IPS DF 6.9 (cell line): ENCODE results near the gene PLEKHG2.

Source experiments
- DNase-seq: peaks from one replicate; pipeline ENCODE4 v3.0.0-alpha.2; 2013; ENCODE audit warnings: low read depth, low spot score
- H3K27ac ChIP-seq: one replicate; pipeline ENCODE4 v1.5.1; 2013; ENCODE audit warnings: low read length, control low read depth
- H3K27me3 ChIP-seq: 2 replicates; pipeline ENCODE4 v1.6.1; 2013; ENCODE audit warnings: mild to moderate bottlenecking, low read length; ENCODE audit not compliant: control insufficient read depth, insufficient read depth
- H3K36me3 ChIP-seq: 2 replicates; pipeline ENCODE4 v1.6.1; 2013; ENCODE audit warnings: low read length; ENCODE audit not compliant: control insufficient read depth, insufficient read depth
- H3K4me1 ChIP-seq: 2 replicates; pipeline ENCODE4 v1.6.1; 2013; ENCODE audit warnings: low read length; ENCODE audit not compliant: control insufficient read depth, insufficient read depth
- H3K4me3 ChIP-seq: 2 replicates; pipeline ENCODE4 v1.5.1; 2013; ENCODE audit warnings: mild to moderate bottlenecking, low read length
- H3K9me3 ChIP-seq: 2 replicates; pipeline ENCODE4 v1.6.1; 2013; ENCODE audit warnings: low read length, inconsistent platforms; ENCODE audit not compliant: control insufficient read depth, insufficient read depth
- WGBS: extraction: QIAGEN DNeasy Blood & Tissue Kit; methylation state at CpG from one replicate; pipeline ENCODE4 v1.1.7; 2013; ENCODE audit warnings: mixed read lengths, missing lambda C conversion rate; ENCODE audit not compliant: insufficient read length, insufficient coverage; 5-methylcytosine and 5-hydroxymethylcytosine counted together

The PLEKHG2 gene

DNA sequence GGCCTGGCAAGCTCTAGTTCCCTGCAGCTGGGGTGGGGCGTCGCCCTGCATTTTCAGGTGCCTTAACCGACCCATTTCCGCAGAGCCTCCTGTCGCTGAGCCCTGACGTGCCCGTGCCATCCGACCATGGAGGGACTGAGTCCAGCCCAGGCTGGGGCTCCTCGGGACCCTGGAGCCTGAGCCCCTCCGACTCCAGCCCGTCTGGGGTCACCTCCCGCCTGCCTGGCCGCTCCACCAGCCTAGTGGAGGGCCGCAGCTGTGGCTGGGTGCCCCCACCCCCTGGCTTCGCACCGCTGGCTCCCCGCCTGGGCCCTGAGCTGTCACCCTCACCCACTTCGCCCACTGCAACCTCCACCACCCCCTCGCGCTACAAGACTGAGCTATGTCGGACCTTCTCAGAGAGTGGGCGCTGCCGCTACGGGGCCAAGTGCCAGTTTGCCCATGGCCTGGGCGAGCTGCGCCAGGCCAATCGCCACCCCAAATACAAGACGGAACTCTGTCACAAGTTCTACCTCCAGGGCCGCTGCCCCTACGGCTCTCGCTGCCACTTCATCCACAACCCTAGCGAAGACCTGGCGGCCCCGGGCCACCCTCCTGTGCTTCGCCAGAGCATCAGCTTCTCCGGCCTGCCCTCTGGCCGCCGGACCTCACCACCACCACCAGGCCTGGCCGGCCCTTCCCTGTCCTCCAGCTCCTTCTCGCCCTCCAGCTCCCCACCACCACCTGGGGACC is 4.6 kb upstream of the PLEKHG2 start:
- Histone ChIP-seq H3K9me3 (no peaks in the 10 kb centered on the region), H3K36me3 (no peaks in the 10 kb centered on the region), H3K4me3 (peak overlapping the region; percentile 56; the same call in 1 of the 2 replicates), H3K4me1 (peaks cover 13% of the 10 kb centered on the region), H3K27me3 (no peaks in the 10 kb centered on the region), H3K27ac (no peak overlapping the region)
- DNase-seq: no peak
- WGBS: no CpG with 5 or more reads among the region's 40 CpGs

DNA sequence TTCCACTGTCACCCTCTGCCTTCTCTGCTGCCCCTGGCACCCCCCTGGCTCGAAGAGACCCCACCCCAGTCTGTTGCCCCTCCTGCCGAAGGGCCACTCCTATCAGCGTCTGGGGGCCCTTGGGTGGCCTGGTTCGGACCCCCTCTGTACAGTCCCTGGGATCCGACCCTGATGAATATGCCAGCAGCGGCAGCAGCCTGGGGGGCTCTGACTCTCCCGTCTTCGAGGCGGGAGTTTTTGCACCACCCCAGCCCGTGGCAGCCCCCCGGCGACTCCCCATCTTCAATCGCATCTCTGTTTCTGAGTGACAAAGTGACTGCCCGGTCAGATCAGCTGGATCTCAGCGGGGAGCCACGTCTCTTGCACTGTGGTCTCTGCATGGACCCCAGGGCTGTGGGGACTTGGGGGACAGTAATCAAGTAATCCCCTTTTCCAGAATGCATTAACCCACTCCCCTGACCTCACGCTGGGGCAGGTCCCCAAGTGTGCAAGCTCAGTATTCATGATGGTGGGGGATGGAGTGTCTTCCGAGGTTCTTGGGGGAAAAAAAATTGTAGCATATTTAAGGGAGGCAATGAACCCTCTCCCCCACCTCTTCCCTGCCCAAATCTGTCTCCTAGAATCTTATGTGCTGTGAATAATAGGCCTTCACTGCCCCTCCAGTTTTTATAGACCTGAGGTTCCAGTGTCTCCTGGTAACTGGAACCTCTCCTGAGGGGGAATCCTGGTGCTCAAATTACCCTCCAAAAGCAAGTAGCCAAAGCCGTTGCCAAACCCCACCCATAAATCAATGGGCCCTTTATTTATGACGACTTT is 3.9 kb upstream of the PLEKHG2 start:
- no peaks in the 10 kb centered on the region for H3K9me3 ChIP-seq
- H3K4me3 ChIP-seq: no peak overlapping the region
- H3K27me3 ChIP-seq: no peaks in the 10 kb centered on the region
- no peak for DNase-seq
- no CpG with 5 or more reads among the region's 20 CpGs for WGBS
- H3K36me3 ChIP-seq: no peaks in the 10 kb centered on the region
- peaks cover 13% of the 10 kb centered on the region for H3K4me1 ChIP-seq
- H3K27ac ChIP-seq: no peak overlapping the region

DNA sequence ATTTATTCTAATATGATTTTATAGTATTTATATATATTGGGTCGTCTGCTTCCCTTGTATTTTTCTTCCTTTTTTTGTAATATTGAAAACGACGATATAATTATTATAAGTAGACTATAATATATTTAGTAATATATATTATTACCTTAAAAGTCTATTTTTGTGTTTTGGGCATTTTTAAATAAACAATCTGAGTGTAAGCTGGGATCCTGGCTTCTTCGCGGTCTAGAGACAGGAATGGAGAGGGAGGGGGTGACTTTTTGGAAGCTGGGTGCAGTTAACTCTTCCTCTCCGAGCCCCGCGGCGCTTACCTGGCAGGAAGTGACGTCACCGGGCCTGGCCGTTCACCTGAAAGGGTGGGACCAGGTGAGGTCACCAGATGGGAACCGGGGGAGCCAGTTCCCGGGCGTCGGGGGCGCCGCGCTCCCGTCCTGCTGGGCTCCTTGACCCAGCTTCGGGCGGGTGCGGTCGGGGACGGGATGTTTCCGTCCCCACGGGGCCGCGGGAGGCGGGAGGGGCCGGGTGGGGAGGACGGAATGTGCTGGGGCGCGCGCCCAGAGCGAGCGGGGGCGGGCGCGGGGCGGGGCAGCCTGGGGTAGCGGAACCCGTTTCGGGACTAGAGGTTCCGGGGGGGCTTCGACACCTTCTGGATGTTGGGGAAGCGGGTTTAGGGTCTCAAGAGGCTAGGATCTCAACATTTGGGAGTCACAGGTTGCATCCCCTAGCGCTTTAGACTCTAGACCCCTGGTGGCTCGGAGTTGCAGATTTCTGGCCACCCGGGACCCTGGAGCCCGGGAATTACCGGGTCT is 3.1 kb upstream of the PLEKHG2 start:
- Histone ChIP-seq H3K9me3 (no peaks in the 10 kb centered on the region), H3K4me3 (peak overlapping the region; percentile 62), H3K27me3 (no peaks in the 10 kb centered on the region), H3K4me1 (peaks cover 16% of the 10 kb centered on the region), H3K36me3 (no peaks in the 10 kb centered on the region), H3K27ac (no peak overlapping the region)
- no CpG with 5 or more reads among the region's 52 CpGs for WGBS
- no peak for DNase-seq

DNA sequence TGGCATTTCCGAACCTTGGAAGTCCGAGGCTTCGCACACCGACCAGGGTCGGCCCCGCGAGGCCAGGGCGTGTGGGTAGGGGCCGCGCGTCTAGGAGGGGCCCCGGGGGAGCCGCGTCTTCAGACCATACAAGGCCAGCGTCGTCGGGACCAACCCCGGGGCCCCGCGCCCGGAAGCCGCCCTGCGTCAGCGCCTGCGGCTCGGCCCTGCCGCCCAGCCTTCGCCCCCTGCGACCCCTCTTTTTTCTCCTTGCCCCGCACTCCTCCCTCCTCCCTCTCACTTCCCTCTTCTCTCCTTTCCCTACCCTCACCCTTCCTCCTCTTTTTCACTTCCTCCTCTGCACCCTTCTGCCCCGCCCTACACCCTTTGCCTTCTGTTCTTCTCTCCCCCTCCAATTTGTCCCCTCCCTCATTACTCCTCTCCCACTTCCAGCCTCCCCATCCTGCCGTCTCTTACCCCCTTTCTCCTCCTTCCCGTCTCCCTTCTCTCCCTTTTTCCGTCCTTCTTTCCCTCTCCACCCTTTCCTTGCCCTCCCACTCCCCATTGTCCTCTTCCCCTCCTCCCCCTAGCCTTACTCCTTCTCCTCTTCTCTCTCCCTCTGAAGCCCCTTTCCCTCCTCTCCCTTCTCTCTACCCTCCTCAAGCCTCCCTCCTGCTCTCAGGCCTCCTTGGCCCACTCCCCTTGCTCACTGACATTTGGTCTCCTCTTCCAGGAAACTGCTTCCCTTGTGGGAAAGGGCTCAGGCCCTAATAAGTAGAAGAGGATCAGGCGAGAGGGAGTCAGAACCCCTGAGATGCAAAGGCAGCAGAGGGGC is 2.2 kb upstream of the PLEKHG2 start:
- H3K27me3 ChIP-seq: no peaks in the 10 kb centered on the region
- H3K9me3 ChIP-seq: no peaks in the 10 kb centered on the region
- peak overlapping the region; percentile 62 for H3K4me3 ChIP-seq
- H3K36me3 ChIP-seq: no peaks in the 10 kb centered on the region
- no peak for DNase-seq
- no peak overlapping the region for H3K27ac ChIP-seq
- H3K4me1 ChIP-seq: peaks cover 16% of the 10 kb centered on the region
- 100% methylated on average over 1 of the region's 35 CpGs for WGBS

DNA sequence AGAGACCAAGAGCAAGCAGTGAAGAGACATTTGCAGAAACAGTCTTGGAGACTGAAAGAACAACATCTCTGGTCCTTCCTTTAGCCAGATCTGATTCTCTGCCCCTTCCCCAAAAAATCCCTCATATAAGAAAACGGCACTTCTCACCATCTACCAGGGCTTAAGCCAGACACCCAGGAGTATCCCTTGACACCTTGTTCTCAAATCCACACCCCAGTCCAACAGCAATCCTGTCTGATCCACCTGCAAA is 1.7 kb upstream of the PLEKHG2 start:
- Histone ChIP-seq H3K4me3 (no peak overlapping the region), H3K27ac (no peak overlapping the region), H3K9me3 (no peaks in the 10 kb centered on the region), H3K27me3 (no peaks in the 10 kb centered on the region), H3K4me1 (peaks cover 15% of the 10 kb centered on the region), H3K36me3 (no peaks in the 10 kb centered on the region)
- WGBS: no CpG with 5 or more reads among the region's 1 CpG
- no peak for DNase-seq

DNA sequence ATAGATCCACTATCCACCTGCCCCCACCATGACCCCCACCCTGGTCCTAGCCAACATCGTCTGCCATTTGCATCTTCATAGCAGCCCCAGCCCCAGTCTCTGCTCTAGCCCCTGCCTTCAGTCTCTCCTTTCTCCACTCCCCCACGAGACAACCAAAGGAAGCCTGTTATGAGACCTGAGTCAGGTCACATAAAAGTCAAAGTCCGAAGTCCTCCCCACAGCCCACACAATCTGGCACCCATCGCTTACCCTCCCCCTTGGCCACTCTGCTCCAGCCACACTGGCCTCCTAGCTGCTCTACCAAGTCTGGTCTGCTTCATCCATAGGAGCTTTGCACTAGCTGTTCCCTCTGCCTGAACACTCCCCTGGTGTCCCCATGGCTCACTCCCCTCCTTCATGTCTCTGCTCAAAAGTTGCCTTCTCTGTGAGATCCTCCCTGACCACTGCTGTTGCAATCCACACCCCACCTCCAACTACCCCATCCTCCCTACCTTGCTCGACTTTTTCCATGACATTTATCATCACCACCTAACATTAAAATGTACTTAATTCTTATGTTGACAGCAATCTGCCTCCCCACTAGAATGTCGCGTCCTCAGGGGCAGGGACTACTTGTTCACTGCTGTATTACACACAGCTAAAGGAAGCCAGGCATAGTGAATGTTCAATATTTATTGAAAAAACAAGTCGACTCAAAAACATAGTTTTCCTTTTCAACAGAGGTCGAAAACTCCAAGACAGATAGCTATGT is 1.2 kb upstream of the PLEKHG2 start:
- no peak for DNase-seq
- no peaks in the 10 kb centered on the region for H3K36me3 ChIP-seq
- WGBS: 100% methylated on average over 1 of the region's 9 CpGs
- no peaks in the 10 kb centered on the region for H3K9me3 ChIP-seq
- H3K27ac ChIP-seq: no peak overlapping the region
- H3K4me3 ChIP-seq: no peak overlapping the region
- H3K27me3 ChIP-seq: no peaks in the 10 kb centered on the region
- H3K4me1 ChIP-seq: peaks cover 15% of the 10 kb centered on the region

DNA sequence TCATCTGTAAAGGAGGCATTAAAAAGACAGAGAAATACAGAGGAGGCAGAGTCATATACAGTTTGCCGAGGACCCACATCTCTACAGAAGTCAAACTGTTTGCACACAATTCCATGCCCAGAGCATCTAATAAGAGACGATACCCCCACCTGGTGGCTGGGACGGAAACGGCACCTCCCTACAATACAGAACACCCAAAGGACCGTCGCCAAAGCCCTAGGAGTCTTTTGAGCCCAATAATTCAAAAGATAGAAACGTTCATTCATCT is 703 bp upstream of the PLEKHG2 start:
- H3K27me3 ChIP-seq: no peaks in the 10 kb centered on the region
- H3K4me3 ChIP-seq: peak overlapping the region; percentile 34; the same call in 1 of the 2 replicates
- DNase-seq: no peak
- H3K4me1 ChIP-seq: peaks cover 15% of the 10 kb centered on the region
- H3K9me3 ChIP-seq: no peaks in the 10 kb centered on the region
- H3K36me3 ChIP-seq: peaks cover 2% of the 10 kb centered on the region; the same call in 1 of the 2 replicates
- H3K27ac ChIP-seq: no peak overlapping the region
- WGBS: no CpG with 5 or more reads among the region's 7 CpGs

DNA sequence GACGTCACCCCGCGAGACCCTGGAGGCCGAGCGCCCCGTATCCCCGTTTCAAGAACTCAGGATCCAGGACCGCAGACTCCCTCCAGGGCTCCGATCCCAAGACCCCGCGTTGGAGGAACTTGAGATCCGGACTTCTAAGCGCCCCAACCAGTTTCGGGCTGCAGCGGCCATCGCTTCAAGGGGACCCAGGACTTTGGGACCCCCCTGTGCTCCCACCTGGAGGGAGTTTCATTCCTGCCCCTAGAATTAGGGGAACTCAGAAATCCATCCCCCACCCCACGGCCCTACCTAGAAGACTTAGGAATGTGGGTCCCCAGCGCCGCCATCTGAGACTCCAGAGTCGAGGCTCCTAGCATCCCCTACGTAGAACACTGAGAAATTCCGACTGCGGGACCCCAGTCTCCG is 400 bp downstream of the PLEKHG2 start:
- Histone ChIP-seq H3K27me3 (no peaks in the 10 kb centered on the region), H3K4me3 (peak overlapping the region; percentile 62; the same call in 1 of the 2 replicates), H3K9me3 (no peaks in the 10 kb centered on the region), H3K36me3 (peaks cover 6% of the 10 kb centered on the region; the same call in 1 of the 2 replicates), H3K4me1 (peaks cover 14% of the 10 kb centered on the region), H3K27ac (no peak overlapping the region)
- WGBS: no CpG with 5 or more reads among the region's 24 CpGs
- DNase-seq: no peak

DNA sequence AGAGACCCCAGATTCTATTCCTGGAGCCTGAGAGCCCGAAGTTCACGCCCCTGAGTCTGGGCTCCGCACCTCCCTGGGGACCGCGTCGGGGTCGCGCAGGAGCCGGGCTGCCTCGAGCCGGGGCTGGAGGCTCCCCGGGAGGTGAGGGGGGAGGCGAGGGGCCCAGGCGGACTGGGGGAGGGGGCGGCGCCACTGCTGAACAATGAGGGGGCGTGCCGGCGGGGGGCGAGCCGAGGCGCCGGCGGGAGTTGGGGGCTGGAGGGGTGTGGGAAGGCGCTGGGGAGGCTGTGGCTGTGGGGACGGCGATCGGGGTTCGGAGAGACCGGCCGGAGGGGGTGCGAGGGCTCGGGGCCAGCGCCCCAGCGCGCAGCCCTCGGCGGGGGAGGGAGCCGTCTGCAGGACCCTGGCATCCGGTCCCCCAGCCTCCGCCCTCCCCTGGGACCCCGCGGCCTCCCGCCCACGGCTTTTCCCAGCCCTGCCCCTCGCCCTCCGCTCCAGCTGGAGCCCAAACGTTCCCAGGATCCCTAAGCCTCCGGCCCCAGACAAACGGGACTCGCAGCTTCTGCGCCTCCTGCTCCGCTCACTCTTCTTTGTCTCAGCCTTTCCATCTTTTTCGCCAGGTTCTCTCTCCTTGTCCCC is 922 bp downstream of the PLEKHG2 start:
- Histone ChIP-seq H3K27ac (no peak overlapping the region), H3K4me1 (peaks cover 11% of the 10 kb centered on the region)

More for the DNA sequence above, 922 bp downstream of the PLEKHG2 start:
- no peaks in the 10 kb centered on the region for H3K27me3 ChIP-seq
- no CpG with 5 or more reads among the region's 54 CpGs for WGBS
- peaks cover 7% of the 10 kb centered on the region; the same call in 1 of the 2 replicates for H3K36me3 ChIP-seq
- no peak for DNase-seq
- H3K9me3 ChIP-seq: no peaks in the 10 kb centered on the region
- peak overlapping the region; percentile 62; the same call in 1 of the 2 replicates for H3K4me3 ChIP-seq
